ENCODE data around the gene RAB3GAP2.
"Not testable (repeated sequence)": the region's sequence is repeated elsewhere in the genome, so short reads cannot be mapped to it uniquely, and the experiment has no call there.

Gene RAB3GAP2

GRCh38 chr1:220123889-220124288, 148.4 kb downstream of the RAB3GAP2 start:
- no peak for DNase-seq (ENCODE audit: low read depth)

DNA sequence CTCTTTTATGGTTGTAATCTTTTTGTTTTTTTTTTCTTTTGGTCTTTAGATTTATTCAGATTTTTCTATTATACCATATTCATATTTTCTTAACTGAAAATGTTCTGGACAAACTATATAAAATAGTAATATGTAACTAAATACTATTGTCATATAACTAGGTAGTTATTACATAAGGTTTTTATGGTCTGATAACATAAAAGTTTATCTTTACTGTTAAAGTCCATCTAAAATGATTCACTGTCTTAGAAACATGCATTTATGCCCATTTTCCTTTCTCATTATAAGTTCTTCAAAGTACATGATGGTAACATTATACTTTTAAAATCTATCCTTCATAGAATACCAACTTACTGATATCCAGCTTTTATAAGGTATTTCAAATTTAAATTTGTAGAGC, 149.2 kb downstream of the RAB3GAP2 start:
- no peak for TF ChIP-seq CTCF (conservative IDR thresholded peaks at IDR 0.05; ENCODE audit: low read depth, low read length)
- no peak overlapping the region for H3K4me3 ChIP-seq (ENCODE audit: low read length)
- no peak for DNase-seq (ENCODE audit: low read depth)

More at GRCh38 chr1:220123889-220124288, 148.4 kb downstream of the RAB3GAP2 start:
- peak; percentile 48 for TF ChIP-seq CTCF (conservative IDR thresholded peaks at IDR 0.05; ENCODE audit: low read depth, low read length)
- H3K4me3 ChIP-seq (ENCODE audit: low read length) = no peak overlapping the region

GRCh38 chr1:220121791-220122530, 150.3 kb downstream of the RAB3GAP2 start:
- no peak for TF ChIP-seq CTCF (conservative IDR thresholded peaks at IDR 0.05; ENCODE audit: low read depth, low read length)
- no peak for DNase-seq (ENCODE audit: low read depth)
- H3K4me3 ChIP-seq (ENCODE audit: low read length) = no peak overlapping the region

DNA sequence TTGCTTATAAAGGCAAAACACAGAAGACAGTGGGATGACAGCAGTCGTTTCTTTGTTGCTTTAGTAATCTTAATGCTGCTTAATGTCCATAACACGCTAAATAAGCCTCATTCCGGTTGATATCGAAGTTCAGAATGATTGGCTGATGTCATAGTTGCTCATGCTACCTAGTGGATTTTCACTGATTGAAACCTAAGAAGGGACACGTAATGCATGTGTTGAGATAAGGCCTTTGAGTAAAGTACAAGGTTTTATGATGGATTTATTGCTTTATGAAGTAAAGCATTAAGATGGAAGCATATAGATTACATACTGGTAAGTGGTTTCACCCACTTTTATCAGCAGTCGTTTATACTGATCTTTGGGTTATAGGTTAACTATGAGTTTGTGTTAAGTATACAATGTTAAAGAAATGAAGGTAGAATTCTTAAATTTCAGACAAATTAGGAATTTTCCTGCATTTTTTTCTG, 153.2 kb downstream of the RAB3GAP2 start:
- no peak for TF ChIP-seq CTCF (conservative IDR thresholded peaks at IDR 0.05; ENCODE audit: low read depth, low read length)
- H3K4me3 ChIP-seq (ENCODE audit: low read length) = no peak overlapping the region
- DNase-seq (ENCODE audit: low read depth) = no peak

DNA sequence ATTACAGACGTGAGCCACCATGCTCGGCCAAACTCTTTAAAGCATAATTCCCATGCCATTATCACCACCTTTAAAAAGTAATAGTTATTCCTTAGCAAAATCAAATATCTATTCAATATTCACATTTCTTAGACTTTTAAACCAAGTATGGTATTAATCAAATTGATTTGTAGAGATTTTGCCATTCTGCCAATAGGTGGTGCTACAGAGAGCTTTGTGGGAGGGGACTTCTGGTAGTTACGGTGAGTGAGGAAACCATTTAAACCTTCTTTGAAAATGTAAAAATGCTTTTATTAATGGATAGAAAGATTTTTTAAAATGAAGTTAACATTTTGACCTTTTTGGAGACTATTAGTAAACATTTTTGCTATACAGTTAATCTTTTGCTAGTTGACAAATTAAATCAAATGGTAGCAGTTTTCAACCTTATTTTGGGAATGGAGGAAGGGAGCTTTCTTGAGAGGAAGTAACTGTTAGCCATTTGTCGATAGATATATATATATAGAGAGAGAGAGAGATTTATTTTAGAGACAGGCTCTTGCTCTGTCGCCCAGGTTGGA, 159.0 kb downstream of the RAB3GAP2 start:
- H3K4me3 ChIP-seq (ENCODE audit: low read length) = no peak overlapping the region
- peak; percentile 60 for TF ChIP-seq CTCF (conservative IDR thresholded peaks at IDR 0.05; ENCODE audit: low read depth, low read length)
- no peak for DNase-seq (ENCODE audit: low read depth)

GRCh38 chr1:220112600-220112999, 159.7 kb downstream of the RAB3GAP2 start:
- DNase-seq (ENCODE audit: low read depth); H3K4me3 ChIP-seq (ENCODE audit: low read length): not testable (repeated sequence)

- not testable (repeated sequence) for DNase-seq (ENCODE audit: low read depth); H3K4me3 ChIP-seq (ENCODE audit: low read length)
These were observed 161.8 kb downstream of the RAB3GAP2 start for GRCh38 chr1:220110473-220110872.

DNA sequence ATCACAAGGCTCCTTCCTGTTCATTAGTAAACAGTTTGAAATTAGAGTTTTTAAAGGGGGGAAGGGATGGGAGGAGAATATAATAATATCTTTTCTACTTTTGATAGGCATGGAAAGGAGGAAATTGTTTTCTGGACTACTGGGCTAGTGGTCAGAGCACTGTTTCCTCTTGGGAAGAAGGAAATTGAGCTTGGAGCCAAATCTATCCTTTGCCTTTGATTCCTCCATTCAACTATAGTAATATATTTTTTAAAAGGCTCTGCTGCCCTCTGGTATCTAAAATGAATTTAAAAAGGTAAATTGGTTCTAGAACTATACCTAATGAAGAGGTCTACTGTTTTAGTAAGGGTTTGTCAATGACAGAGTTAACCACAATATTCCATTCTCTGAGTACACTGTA, 172.4 kb downstream of the RAB3GAP2 start:
- no peak overlapping the region for H3K4me3 ChIP-seq (ENCODE audit: low read length)
- no peak for TF ChIP-seq CTCF (conservative IDR thresholded peaks at IDR 0.05; ENCODE audit: low read depth, low read length)
- no peak for DNase-seq (ENCODE audit: low read depth)
